NCI-H1417 (cell line): Measurements from ENCODE around the gene FAM156A.
"Not testable (repeated sequence)": the region's sequence is repeated elsewhere in the genome, so short reads cannot be mapped to it uniquely, and the experiment has no call there.

ENCODE experiments used
- DNase-seq, 3 experiments: peaks; one replicate each; lab custom pipeline; 2025; lab: John Stamatoyannopoulos, UW

FAM156A gene

DNA sequence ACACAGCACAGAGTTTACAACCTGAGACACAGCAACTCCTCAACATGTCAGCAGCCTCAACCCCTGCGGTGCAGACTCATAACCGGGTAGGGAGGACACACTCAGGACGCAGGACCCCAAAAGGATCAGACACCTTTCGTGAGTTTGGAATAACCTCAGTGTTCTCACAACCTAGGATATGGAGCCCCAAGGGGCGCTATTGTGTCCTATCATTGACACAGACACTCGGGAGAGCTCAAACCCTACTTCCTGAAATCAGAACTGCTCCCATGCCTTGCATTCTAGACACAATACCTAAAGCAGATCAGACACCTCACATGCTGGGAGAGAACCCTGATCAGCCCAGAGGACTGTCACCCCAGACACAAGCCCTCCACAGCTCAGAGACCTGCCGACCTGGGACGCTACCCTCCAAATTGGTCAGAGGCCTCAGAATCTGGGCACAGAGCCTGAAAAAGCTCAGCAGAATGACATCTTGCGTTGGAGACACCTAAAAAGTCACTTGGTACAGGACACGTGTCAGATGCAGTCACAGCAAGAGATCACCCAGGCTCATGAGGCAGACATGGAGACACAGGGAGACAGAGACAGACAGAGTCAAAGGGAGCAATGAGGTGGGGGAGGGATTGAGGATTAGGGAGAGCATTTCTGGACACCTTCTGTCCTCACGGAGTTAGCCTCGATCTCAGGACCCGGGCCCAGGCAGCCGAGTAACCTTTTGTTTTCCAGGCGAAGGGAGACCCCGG lies 8.8 kb upstream of the FAM156A start:
- DNase-seq: not testable (repeated sequence)

DNA sequence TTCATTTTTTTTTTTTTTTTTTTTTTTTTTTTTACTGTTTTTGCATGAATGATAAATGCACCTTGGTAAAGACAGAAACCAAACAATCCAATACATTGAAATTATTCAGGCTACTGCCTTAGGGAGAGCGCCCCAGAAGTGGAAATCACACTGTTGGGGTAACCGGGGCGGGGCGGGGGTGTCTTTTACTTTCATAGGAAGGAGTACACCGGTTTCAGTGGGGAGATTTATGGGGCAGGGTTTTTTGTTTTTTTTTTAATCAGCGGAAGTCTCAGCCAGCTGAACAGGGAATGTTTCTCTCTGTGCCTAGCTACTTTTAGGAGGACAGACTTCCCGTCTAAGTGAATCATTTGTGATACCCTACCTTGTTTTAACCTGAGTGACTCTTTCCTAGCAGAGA lies 643 bp upstream of the FAM156A start:
- not testable (repeated sequence) for DNase-seq

DNA sequence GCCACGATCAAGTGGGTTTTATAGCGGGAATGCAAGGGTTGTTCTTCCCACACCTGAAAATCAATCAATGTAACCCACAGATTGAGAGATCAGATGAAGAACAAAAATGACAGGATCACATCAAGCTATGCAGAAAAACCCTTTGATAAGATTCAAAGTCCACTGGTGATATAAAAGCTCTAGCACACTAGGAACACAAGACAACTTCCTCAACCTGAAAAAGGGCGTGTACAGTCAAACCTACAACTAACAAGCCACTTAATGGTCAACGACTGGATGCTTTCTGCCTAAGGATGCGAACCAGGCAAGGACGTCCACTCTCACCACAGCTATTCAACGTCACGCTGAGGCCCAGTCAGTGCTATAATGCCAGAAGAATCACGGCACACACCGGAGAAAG lies 8.4 kb downstream of the FAM156A start:
- DNase-seq: not testable (repeated sequence)

DNA sequence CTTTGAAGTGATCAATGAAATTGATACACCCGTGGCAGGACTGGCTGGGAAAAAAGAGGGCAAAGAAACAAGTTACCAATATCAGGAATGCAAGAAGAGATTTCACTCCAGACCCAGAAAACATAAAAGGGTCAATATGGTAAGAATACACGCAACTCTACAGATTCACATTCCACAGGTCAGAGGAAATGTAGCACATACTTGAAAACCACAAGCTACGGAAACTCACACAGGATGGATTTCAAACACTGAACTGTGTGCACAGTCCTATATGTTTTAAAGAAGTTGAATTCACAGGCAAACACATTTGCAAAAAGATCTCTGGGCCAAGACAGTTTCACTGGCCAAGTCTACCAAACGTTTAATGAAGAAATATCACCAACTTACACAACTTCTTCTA lies 9.0 kb downstream of the FAM156A start:
- not testable (repeated sequence) for DNase-seq

DNA sequence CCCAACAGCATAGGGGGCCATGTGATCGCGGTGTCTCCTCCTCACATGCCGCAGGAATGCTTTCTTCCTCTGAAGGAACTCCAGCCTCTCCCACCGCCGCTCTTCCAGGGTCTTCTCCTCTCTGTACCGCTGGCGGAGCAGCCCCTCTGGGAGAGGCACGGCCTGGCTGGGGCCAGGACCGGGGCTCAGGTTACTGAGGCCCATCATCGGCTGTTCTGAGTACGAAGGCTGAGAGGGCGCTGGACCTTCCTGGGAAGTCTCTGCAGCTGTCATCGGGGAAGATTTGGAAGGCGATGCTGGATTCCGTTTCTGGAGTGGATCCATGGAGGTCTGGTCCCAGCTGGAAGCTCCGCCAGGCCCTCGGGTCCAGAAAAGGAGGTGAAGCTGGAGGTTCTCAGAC lies 10.1 kb downstream of the FAM156A start:
- DNase-seq: not testable (repeated sequence)

DNA sequence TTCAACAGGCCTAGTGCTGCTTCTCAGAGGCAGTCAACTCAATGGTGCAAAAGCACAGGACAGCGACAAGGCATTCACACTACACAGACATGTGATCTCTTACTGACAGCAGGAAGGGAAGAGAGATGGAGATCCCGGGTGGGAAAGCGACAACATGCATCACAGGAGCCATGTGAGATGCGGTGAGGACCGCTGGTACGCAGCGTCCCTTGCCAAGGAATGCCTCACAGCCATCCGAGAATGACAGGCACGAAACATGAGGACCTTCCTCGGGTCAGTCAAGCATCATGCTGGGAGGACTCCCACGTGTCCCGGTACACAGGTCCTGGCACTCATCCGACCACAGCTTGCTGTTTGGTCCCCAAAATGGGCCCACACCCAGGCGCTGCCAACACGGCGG lies 10.8 kb downstream of the FAM156A start:
- not testable (repeated sequence) for DNase-seq

DNA sequence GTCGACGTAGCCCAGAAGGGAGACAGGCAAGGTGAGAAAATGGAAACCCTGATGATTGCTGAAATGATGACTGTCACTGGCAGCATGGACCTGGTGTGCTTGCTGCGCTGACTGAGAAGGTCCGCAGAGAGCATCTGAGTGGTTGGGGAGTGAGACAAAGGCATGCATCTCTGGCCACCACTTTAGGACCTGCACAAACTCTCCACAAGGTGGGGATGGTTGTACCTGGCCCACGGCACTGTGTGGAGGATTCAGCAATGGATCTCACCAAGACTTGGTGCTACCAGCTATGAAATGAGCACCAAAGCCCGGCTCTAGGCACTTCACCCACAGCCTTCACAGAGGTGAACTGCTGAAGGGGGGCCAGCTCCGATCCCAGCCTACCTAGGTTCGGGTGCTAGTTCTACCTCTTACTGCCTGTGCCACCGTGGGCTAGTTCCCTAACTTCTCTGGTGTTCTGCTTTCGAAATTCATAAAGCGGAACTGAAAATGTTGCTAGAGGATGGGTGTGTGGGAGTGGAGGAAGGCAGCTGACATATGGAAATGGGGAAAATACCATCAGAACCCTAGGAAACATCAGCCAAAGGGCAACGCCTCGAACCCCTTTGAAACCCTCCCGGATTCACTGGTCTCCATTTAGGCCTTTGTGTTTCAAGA lies 12.4 kb downstream of the FAM156A start:
- not testable (repeated sequence) for DNase-seq

DNA sequence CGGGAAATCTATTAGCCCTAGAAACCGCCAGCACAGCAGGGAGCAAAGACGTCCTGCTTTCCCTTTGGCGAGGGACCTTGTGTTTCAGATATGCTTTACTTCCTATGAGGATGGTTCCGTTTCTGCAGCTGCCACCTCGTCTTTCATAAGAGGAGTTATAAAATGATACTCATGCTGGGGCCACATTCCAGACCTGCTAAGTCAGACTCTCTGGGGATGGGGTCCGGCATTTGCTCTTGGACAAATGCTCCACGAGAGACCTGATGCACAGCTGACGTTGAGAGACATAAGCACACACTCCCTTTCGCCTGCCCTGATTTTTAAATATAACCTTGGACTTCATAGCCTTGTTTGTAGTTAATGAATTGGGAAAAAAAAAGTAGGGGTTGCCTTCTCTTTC lies 16.6 kb downstream of the FAM156A start:
- not testable (repeated sequence) for DNase-seq

DNA sequence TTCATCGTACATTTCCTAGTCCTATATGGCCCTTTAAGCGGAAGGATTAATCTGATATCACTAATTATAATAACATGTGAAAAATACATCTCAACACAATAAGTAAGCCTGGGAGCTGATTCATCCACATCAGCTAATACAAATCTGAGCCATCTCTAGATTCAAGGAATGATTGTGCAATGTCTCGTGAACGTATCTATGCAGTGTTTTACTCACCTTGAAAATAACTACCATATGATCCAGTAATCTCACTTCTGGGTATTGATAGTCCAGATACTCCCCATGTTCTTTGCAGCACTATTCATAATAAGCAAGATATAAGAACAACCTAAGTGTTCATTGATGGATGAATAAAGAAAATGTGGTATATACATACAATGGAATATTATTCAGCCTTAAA lies 17.6 kb downstream of the FAM156A start:
- not testable (repeated sequence) for DNase-seq

DNA sequence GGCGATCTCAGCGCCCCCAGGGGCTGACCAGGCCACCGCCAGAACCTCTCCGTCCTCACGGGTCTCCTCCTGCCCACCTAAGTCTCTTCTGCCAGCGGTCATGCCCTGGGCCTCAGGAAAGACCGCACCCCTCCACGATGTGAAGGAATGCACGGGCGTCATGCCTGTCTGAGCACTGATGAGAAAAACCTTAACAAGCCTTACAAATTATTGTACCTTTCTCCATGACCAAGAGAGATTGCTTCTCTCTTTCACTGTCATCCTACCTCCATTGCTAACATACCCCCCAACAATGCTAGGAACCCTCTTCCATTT lies 22.9 kb downstream of the FAM156A start:
- not testable (repeated sequence) for DNase-seq

DNA sequence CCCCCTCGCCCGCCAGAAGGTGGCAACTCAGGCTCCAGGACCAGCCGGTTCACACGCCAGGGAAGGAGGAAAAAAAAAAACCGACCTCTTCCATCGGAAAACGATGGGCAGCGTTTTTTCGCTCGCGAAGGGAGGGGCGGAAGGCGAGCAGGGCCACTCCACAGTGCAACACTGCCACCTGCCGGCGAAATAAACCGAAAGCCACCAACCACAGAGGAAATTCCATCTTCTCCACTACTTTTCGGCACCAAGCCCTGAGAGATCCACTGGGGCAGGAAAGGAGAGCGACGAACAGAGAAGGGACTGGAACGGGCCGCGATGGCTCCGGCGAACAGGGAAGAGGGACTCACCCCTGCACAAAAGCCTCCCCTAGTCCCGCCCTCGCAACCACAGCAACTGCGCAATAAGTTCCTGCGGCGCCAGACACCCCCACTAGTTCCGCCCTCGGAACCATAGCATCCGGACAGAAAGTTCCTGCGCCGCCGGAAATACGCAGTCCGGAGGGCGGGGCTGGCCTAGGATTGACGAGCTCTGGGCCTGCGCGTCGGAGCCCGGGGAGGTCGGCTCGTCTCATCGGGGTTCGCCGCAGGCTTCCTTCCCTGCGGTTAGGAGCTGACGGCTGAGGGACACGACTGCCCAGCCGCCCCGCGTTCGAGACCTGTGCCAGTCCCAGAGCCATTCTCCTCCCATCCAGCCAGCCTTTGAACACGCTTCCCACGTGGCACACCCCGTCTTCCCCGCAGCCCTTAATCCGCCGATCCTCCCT lies 23.4 kb downstream of the FAM156A start:
- DNase-seq: peak; percentile 88 to 99 (median 97)

DNA sequence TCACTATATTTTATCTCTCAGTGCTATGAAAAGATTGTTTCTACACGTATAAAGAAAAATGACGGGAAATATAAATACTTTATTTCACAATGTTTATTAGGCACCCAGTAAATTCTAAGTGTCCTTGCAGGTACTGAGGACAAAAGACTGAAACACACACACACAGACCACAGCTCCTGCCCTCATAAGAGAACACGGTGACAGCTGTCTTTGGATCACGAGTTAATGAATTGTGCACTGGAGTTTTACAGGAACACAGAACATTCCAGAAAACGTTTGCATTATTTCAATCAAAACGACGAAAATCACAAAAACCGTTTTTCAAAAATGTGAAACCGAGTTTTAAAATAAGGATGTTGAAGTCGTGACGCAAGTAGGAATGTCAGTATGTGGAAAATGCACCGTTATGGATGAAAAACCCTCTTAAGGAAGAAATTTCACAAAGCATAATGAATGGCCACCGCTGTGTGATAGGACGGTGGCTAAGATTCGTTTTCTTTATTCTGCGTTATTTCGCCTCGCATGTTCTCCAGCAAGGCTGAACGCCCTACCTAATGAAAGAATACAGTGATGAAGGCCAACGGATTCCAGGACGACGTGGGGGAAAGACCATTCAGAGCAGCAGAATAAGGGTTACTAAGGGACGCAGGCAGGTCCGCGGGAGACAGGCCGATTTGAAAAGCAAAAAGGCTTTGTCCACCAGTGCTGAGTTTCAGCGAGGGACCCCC lies 24.2 kb downstream of the FAM156A start:
- DNase-seq: peak in 1 of 3 experiments; percentile 72

DNA sequence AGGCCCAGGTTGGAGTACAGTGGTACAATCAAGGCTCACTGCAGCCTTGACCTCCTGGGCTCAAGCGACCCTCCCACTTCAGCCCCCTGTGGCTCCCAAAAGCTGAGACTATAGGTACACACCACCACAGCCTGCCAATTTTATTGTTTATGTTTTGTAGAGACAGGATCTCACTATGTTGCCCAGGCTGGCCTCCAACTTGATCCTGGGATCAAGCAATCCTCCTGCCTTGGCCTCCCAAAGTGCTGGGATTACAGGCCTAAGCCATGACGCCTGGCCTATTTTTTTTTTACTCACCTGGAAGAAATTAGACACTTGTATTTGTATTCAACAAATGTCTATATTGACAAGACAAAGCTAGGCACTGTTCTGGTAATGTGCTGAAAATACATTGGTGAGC lies 25.1 kb downstream of the FAM156A start:
- no peak for DNase-seq

DNA sequence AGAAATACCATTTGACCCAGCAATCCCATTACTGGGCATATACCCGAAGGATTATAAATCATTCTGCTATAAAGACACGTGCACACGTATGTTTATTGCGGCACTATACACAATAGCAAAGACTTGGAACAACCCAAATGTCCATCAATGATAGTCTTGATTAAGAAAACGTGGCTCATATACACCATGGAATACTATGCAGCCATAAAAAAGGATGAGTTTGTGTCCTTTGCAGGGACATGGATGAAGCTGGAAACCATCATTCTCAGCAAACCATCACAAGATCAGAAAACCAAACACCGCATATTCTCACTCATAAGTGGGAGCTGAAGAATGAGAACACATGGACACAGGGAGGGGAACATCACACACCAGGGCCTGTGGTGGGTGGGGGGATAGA lies 28.1 kb downstream of the FAM156A start:
- DNase-seq: not testable (repeated sequence)

DNA sequence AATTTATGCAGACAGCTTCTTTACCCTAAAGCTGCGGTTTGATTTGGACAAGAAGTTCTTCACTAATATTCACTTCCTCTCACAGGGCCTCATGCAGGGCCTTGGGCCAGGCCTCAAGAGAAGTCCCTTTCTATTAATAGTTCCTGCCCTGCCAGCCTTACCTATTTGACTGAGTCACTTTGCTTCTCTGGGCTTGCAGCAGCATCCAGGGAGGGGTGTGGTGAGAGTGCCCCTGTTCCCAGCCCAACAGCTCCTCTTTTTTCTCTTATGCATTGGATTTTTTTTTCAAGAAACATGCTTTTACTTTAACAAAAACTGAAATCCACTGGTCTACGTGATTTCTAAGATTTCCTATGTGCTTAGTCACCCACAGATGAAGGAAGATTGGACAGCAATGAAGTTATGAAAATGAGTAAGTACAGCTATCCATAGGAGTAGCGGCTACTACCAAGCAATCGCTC lies 34.5 kb downstream of the FAM156A start:
- no peak for DNase-seq

DNA sequence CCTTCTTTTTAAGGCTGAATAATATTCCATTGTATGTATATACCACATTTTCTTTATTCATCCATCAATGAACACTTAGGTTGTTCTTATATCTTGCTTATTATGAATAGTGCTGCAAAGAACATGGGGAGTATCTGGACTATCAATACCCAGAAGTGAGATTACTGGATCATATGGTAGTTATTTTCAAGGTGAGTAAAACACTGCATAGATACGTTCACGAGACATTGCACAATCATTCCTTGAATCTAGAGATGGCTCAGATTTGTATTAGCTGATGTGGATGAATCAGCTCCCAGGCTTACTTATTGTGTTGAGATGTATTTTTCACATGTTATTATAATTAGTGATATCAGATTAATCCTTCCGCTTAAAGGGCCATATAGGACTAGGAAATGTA lies 43.6 kb downstream of the FAM156A start:
- not testable (repeated sequence) for DNase-seq

DNA sequence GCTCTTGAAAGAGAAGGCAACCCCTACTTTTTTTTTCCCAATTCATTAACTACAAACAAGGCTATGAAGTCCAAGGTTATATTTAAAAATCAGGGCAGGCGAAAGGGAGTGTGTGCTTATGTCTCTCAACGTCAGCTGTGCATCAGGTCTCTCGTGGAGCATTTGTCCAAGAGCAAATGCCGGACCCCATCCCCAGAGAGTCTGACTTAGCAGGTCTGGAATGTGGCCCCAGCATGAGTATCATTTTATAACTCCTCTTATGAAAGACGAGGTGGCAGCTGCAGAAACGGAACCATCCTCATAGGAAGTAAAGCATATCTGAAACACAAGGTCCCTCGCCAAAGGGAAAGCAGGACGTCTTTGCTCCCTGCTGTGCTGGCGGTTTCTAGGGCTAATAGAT lies 44.6 kb downstream of the FAM156A start:
- DNase-seq: not testable (repeated sequence)

DNA sequence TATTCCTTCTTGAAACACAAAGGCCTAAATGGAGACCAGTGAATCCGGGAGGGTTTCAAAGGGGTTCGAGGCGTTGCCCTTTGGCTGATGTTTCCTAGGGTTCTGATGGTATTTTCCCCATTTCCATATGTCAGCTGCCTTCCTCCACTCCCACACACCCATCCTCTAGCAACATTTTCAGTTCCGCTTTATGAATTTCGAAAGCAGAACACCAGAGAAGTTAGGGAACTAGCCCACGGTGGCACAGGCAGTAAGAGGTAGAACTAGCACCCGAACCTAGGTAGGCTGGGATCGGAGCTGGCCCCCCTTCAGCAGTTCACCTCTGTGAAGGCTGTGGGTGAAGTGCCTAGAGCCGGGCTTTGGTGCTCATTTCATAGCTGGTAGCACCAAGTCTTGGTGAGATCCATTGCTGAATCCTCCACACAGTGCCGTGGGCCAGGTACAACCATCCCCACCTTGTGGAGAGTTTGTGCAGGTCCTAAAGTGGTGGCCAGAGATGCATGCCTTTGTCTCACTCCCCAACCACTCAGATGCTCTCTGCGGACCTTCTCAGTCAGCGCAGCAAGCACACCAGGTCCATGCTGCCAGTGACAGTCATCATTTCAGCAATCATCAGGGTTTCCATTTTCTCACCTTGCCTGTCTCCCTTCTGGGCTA lies 48.9 kb downstream of the FAM156A start:
- not testable (repeated sequence) for DNase-seq

DNA sequence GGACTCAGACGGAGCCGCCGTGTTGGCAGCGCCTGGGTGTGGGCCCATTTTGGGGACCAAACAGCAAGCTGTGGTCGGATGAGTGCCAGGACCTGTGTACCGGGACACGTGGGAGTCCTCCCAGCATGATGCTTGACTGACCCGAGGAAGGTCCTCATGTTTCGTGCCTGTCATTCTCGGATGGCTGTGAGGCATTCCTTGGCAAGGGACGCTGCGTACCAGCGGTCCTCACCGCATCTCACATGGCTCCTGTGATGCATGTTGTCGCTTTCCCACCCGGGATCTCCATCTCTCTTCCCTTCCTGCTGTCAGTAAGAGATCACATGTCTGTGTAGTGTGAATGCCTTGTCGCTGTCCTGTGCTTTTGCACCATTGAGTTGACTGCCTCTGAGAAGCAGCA lies 50.4 kb downstream of the FAM156A start:
- DNase-seq: not testable (repeated sequence)

DNA sequence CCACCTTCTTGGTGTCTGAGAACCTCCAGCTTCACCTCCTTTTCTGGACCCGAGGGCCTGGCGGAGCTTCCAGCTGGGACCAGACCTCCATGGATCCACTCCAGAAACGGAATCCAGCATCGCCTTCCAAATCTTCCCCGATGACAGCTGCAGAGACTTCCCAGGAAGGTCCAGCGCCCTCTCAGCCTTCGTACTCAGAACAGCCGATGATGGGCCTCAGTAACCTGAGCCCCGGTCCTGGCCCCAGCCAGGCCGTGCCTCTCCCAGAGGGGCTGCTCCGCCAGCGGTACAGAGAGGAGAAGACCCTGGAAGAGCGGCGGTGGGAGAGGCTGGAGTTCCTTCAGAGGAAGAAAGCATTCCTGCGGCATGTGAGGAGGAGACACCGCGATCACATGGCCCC lies 51.2 kb downstream of the FAM156A start:
- not testable (repeated sequence) for DNase-seq

DNA sequence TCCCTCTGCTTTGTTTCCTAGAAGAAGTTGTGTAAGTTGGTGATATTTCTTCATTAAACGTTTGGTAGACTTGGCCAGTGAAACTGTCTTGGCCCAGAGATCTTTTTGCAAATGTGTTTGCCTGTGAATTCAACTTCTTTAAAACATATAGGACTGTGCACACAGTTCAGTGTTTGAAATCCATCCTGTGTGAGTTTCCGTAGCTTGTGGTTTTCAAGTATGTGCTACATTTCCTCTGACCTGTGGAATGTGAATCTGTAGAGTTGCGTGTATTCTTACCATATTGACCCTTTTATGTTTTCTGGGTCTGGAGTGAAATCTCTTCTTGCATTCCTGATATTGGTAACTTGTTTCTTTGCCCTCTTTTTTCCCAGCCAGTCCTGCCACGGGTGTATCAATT lies 52.2 kb downstream of the FAM156A start:
- not testable (repeated sequence) for DNase-seq

DNA sequence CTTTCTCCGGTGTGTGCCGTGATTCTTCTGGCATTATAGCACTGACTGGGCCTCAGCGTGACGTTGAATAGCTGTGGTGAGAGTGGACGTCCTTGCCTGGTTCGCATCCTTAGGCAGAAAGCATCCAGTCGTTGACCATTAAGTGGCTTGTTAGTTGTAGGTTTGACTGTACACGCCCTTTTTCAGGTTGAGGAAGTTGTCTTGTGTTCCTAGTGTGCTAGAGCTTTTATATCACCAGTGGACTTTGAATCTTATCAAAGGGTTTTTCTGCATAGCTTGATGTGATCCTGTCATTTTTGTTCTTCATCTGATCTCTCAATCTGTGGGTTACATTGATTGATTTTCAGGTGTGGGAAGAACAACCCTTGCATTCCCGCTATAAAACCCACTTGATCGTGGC lies 52.8 kb downstream of the FAM156A start:
- DNase-seq: not testable (repeated sequence)
